ENCODE measurements around the gene ATG16L1.

The ATG16L1 gene

DNA sequence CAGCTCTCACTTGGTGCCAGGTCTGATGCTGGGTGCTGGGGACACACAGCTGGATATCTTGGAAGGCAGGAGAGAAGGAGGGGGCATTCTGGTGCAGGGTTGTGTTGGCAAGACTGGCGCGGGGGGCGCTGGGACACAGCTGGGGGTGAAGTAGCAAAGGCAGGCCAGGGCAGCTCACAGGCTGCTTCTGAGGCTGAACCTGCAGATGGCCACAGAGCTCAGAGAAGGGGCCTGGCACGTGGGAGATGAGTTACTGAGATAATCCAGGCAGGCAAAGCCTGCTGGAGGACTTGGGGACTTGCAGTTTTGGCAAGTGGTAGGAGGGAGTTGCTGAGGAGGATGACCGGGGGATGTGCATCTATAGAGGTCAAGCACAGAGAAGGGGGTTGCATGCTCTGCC is 86.6 kb downstream of the ATG16L1 start:
- Histone ChIP-seq H3K4me1 (ENCODE audit: insufficient read depth, low read length, severe bottlenecking) (no peaks in the 10 kb centered on the region), H3K36me3 (ENCODE audit: insufficient read depth, low read length) (no peaks in the 10 kb centered on the region), H3K4me3 (ENCODE audit: low read depth, low read length, poor library complexity, severe bottlenecking) (no peak overlapping the region), H3F3A (ENCODE audit: insufficient read depth, low read length) (no peaks in the 10 kb centered on the region), H3K27ac (ENCODE audit: low read depth, low read length, poor library complexity, severe bottlenecking) (no peak overlapping the region), H3K9me3 (ENCODE audit: low read length) (no peaks in the 10 kb centered on the region), H3K79me2 (ENCODE audit: insufficient read depth, low read length) (no peaks in the 10 kb centered on the region), H3K27me3 (ENCODE audit: insufficient read depth, low read length) (peaks cover 8% of the 10 kb centered on the region; the same call in 1 of the 2 replicates), H3K9me2 (ENCODE audit: low read depth, low read length) (no peaks in the 10 kb centered on the region), H3K9ac (ENCODE audit: low read length) (no peak overlapping the region), H3K4me2 (ENCODE audit: low read length) (no peak overlapping the region), H4K20me1 (ENCODE audit: insufficient read depth, low read length) (no peaks in the 10 kb centered on the region), H2AFZ (ENCODE audit: low read length) (no peak overlapping the region)
- no peak for TF ChIP-seq EZH2 (IDR thresholded peaks at IDR 0.05; ENCODE audit: borderline replicate concordance, low read length)
- TF ChIP-seq, protein P1, sequence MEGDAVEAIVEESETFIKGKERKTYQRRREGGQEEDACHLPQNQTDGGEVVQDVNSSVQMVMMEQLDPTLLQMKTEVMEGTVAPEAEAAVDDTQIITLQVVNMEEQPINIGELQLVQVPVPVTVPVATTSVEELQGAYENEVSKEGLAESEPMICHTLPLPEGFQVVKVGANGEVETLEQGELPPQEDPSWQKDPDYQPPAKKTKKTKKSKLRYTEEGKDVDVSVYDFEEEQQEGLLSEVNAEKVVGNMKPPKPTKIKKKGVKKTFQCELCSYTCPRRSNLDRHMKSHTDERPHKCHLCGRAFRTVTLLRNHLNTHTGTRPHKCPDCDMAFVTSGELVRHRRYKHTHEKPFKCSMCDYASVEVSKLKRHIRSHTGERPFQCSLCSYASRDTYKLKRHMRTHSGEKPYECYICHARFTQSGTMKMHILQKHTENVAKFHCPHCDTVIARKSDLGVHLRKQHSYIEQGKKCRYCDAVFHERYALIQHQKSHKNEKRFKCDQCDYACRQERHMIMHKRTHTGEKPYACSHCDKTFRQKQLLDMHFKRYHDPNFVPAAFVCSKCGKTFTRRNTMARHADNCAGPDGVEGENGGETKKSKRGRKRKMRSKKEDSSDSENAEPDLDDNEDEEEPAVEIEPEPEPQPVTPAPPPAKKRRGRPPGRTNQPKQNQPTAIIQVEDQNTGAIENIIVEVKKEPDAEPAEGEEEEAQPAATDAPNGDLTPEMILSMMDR (IDR thresholded peaks at IDR 0.05; ENCODE audit: low read length): no peak

DNA sequence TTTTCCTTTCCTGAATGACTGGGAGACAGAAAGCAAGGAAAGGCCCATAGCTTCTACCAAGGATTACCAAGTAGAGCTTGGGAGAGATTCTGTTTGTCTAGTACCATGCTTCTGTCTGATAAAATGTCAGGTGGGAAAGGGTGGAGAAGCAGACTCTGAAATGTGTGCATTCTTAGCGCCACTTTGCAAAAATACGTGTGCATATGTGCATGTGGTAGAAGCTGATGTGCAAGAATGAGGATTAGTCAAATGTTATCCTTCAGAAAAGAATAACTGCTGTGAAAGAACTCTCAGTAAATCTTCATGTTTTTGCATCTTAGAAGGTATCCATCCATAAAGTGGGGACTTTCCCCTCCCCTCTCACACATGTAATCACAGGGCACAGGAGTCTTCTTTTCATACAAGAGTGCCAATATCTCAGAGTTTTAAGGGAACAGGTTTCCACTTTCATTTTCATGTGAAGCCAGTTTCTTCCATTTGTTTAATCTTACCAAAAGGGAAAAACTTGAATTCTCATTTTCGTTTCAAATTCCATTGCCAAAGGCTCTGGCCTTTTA is 87.4 kb downstream of the ATG16L1 start:
- H3K27me3 ChIP-seq (ENCODE audit: insufficient read depth, low read length): peaks cover 8% of the 10 kb centered on the region; the same call in 1 of the 2 replicates

DNA sequence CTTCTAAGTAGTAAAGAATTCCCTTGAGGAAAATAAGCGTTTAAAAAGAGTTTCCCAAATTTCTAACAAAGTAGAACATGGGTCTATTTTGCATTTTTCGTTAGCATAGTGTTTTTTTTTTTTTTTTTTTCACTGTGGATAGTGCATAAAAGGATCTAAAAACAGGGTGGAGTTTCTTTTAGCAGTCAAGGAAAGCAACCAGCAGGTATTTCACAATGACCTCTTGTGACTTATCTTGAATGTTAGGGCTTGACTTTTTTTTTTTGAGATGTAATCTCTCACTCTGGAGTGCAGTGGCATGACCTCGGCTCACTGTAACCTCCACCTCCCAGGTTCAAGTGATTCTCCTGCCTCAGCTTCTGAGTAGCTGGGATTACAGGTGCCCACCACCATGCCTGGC is 88.0 kb downstream of the ATG16L1 start:
- no peaks in the 10 kb centered on the region for H3K4me1 ChIP-seq (ENCODE audit: insufficient read depth, low read length, severe bottlenecking)
- H3K36me3 ChIP-seq (ENCODE audit: insufficient read depth, low read length): no peaks in the 10 kb centered on the region
- peaks cover 8% of the 10 kb centered on the region; the same call in 1 of the 2 replicates for H3K27me3 ChIP-seq (ENCODE audit: insufficient read depth, low read length)
- H3K9ac ChIP-seq (ENCODE audit: low read length): no peak overlapping the region
- H3K9me3 ChIP-seq (ENCODE audit: low read length): no peaks in the 10 kb centered on the region
- H3F3A ChIP-seq (ENCODE audit: insufficient read depth, low read length): no peaks in the 10 kb centered on the region
- no peak overlapping the region for H3K27ac ChIP-seq (ENCODE audit: low read depth, low read length, poor library complexity, severe bottlenecking)
- H3K4me3 ChIP-seq (ENCODE audit: low read depth, low read length, poor library complexity, severe bottlenecking): no peak overlapping the region
- no peak overlapping the region for H3K4me2 ChIP-seq (ENCODE audit: low read length)
- TF ChIP-seq EZH2 (IDR thresholded peaks at IDR 0.05; ENCODE audit: borderline replicate concordance, low read length): no peak
- TF ChIP-seq, protein P1 (IDR thresholded peaks at IDR 0.05; ENCODE audit: low read length): no peak
- H3K9me2 ChIP-seq (ENCODE audit: low read depth, low read length): no peaks in the 10 kb centered on the region
- no peaks in the 10 kb centered on the region for H4K20me1 ChIP-seq (ENCODE audit: insufficient read depth, low read length)
- no peaks in the 10 kb centered on the region for H3K79me2 ChIP-seq (ENCODE audit: insufficient read depth, low read length)
- H2AFZ ChIP-seq (ENCODE audit: low read length): no peak overlapping the region

More for the DNA sequence above, 87.4 kb downstream of the ATG16L1 start:
- Histone ChIP-seq H3K36me3 (ENCODE audit: insufficient read depth, low read length) (no peaks in the 10 kb centered on the region), H3K4me2 (ENCODE audit: low read length) (no peak overlapping the region), H3K79me2 (ENCODE audit: insufficient read depth, low read length) (no peaks in the 10 kb centered on the region), H3K9me3 (ENCODE audit: low read length) (no peaks in the 10 kb centered on the region), H4K20me1 (ENCODE audit: insufficient read depth, low read length) (no peaks in the 10 kb centered on the region), H3K4me3 (ENCODE audit: low read depth, low read length, poor library complexity, severe bottlenecking) (no peak overlapping the region), H2AFZ (ENCODE audit: low read length) (no peak overlapping the region), H3K27ac (ENCODE audit: low read depth, low read length, poor library complexity, severe bottlenecking) (no peak overlapping the region), H3F3A (ENCODE audit: insufficient read depth, low read length) (no peaks in the 10 kb centered on the region), H3K4me1 (ENCODE audit: insufficient read depth, low read length, severe bottlenecking) (no peaks in the 10 kb centered on the region), H3K9me2 (ENCODE audit: low read depth, low read length) (no peaks in the 10 kb centered on the region), H3K9ac (ENCODE audit: low read length) (no peak overlapping the region)
- TF ChIP-seq, protein P1 (IDR thresholded peaks at IDR 0.05; ENCODE audit: low read length): no peak

Data from OCI-LY1 (cell line).